Measurements from ENCODE around the gene S100B.
A peak's percentile ranks its signal among the peaks of the same experiment; 100 is the strongest.

The S100B gene

DNA sequence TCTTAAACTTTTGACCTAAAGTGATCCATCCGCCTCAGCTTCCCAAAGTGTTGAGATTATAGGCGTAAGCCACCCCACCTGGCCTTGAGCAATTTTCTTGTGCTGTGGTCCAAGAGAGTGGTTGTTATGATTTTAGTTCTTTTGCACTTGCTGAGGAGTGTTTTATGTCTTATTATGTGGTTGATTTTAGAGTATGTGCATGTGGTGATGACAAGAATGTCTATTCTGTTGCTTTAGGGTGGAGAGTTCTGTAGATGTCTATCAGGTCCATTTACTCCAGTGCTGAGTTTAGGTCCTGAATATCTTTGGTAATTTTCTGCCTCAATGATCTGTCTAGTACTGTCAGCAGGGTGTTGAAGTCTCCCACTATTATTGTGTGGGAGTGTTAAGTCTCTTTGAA, 11.2 kb upstream of the S100B start:
- no peak for DNase-seq (ENCODE audit: low spot score)
- no peak for TF ChIP-seq CTCF (IDR thresholded peaks at IDR 0.05; ENCODE audit: borderline replicate concordance, control extremely low read depth, extremely low read depth, insufficient read depth, missing control alignments)
- in situ Hi-C loops (cut with MboI; ENCODE audit: low sequenced_read_pairs, unreplicated experiment): no loop called here

DNA sequence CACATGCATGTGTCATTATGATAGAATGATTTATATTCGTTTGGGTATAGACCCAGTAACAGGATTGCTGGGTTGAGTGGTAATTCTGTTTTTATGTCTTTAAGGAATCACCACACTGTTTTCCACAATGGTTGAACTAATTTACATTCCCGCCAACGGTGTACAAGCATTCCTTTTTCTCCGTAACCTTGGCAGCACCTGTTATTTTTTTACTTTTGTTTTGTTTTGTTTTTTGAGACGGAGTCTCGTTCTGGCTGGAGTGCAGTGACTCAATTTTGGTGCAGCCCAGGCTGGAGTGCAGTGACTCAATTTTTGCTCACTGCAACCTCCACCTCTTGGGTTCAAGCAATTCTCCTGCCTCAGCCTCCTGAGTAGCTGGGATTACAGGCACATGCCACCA, 8.5 kb upstream of the S100B start:
- in situ Hi-C loops (cut with MboI; ENCODE audit: low sequenced_read_pairs, unreplicated experiment): no loop called here
- no peak for TF ChIP-seq CTCF (IDR thresholded peaks at IDR 0.05; ENCODE audit: borderline replicate concordance, control extremely low read depth, extremely low read depth, insufficient read depth, missing control alignments)

GRCh38 chr21:46610018-46610701, 5.3 kb upstream of the S100B start:
- in situ Hi-C loops (cut with MboI; ENCODE audit: low sequenced_read_pairs, unreplicated experiment): no loop called here
- peak; percentile 6 for DNase-seq (ENCODE audit: low spot score)
- TF ChIP-seq CTCF (IDR thresholded peaks at IDR 0.05; ENCODE audit: borderline replicate concordance, control extremely low read depth, extremely low read depth, insufficient read depth, missing control alignments): no peak

More for the DNA sequence above, 8.5 kb upstream of the S100B start:
- no peak for DNase-seq (ENCODE audit: low spot score)

DNA sequence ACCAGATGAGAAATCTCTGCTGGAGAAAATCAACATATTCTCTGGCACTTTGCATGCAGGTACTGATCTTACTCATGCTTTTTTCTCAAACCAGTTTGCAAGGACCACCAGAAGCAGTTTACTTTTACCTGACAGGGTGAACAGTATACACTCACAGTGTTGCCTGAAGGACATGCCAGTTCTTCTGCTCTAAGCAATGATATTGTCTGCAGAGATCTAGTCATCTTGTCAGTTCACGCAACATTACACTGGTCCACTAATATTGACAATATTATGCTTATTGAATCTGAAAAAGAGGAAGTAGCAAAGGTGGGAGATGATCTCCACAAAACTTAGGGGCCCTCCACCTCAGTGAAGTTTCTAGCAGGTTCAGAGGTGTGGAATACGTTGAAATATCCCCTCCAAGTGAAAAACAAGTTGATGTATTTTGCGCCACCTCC, 3.8 kb upstream of the S100B start:
- peak; percentile 45 for DNase-seq (ENCODE audit: low spot score)
- TF ChIP-seq CTCF (IDR thresholded peaks at IDR 0.05; ENCODE audit: borderline replicate concordance, control extremely low read depth, extremely low read depth, insufficient read depth, missing control alignments): no peak
- in situ Hi-C loops (cut with MboI; ENCODE audit: low sequenced_read_pairs, unreplicated experiment): no loop called here

DNA sequence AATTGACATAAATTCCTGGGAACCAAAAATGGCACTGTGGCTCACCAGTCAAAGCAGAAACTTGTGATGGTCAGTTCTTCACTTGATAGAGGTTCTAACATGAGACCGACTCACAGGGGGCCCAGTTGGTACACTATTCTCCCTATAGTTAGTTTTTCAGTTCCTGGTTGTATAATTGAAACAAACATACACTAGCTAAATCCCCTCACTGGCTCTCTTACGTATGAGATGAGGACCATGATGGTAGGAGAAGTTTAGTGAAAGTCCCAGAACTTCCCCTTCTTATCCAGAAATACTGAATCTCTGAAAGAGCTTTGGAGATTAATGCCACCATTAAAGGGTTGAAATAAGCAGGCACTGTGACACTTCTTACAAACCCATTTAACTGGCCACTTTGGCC, 2.8 kb upstream of the S100B start:
- peak; percentile 32 for DNase-seq (ENCODE audit: low spot score)
- in situ Hi-C loops (cut with MboI; ENCODE audit: low sequenced_read_pairs, unreplicated experiment): no loop called here
- no peak for TF ChIP-seq CTCF (IDR thresholded peaks at IDR 0.05; ENCODE audit: borderline replicate concordance, control extremely low read depth, extremely low read depth, insufficient read depth, missing control alignments)

GRCh38 chr21:46606427-46606813, 1.5 kb upstream of the S100B start:
- TF ChIP-seq CTCF (IDR thresholded peaks at IDR 0.05; ENCODE audit: borderline replicate concordance, control extremely low read depth, extremely low read depth, insufficient read depth, missing control alignments): no peak
- in situ Hi-C loops (cut with MboI; ENCODE audit: low sequenced_read_pairs, unreplicated experiment): no loop called here
- no peak for DNase-seq (ENCODE audit: low spot score)

Measured in GM13976 (cell line).